GM12878 (cell line): Measurements from ENCODE around the gene CD180. TPM values are rescaled to one million over a fixed set of nuclear protein-coding genes. Genes with fewer than 3 reads are reported as not detected.

Experiments used
- ATAC-seq: fragments of 200-7000 bp; cut with Tn5 transposase; 3 replicates; pipeline ENCODE4 v1.9.1; 2020; ENCODE audit warnings: mild to moderate bottlenecking, moderate library complexity
- BruUV-seq: library from RNA; stranded (reverse); fragments of 400-500 nt; replicated peaks from 2 replicates; lab custom pipeline; 2021; lab: Mats Ljungman, UMichigan
- CTCF ChIA-PET: fragments of 300-600 bp; sonication (Branson Sonifier 250); formaldehyde crosslinking; extraction: SDS; loops from one replicate; lab custom pipeline; 2021; ENCODE audit warnings: inconsistent platforms; lab: Yijun Ruan, JAX
- POLR2A ChIA-PET: fragments of 350-600 bp; formaldehyde crosslinking; extraction: SDS; loops from one replicate; lab custom pipeline; 2021; ENCODE audit warnings: inconsistent platforms; lab: Charles Lee
- RAD21 ChIA-PET: fragments of 300-600 bp; sonication (Branson Sonifier 250); formaldehyde crosslinking; loops from one replicate; lab custom pipeline; 2023; ENCODE audit warnings: antibody characterized with exemption; ENCODE audit not compliant: unreplicated experiment; lab: Charles Lee
- SMC1A ChIA-PET: fragments of 300-600 bp; sonication (Branson Sonifier 250); formaldehyde crosslinking; loops from one replicate; lab custom pipeline; 2023; ENCODE audit not compliant: unreplicated experiment, uncharacterized antibody; lab: Charles Lee
- DNase-seq: peaks from one replicate; pipeline ENCODE4 v3.0.0-alpha.2; 2011; ENCODE audit warnings: low read depth, low spot score
- FAIRE-seq: peaks from 3 replicates; lab custom pipeline; 2011; peaks lifted over from hg19 to GRCh38; lab: Jason Lieb, UNC
- H2AFZ ChIP-seq: 2 replicates; pipeline ENCODE4 v1.6.0; 2011; ENCODE audit warnings: low read depth, low read length, control low read depth; ENCODE audit not compliant: control insufficient read depth
- H3K27ac ChIP-seq: 2 replicates; pipeline ENCODE4 v1.5.1; 2011; ENCODE audit warnings: control low read depth; ENCODE audit not compliant: control insufficient read depth, insufficient read depth
- H3K27me3 ChIP-seq, 2 experiments: replicated peaks in 1 of 2; 2 replicates each; pipeline versions ENCODE4 v1.6.0 to v1.6.1; 2011; ENCODE audit warnings: low read length in 1 of 2; ENCODE audit not compliant: control insufficient read depth in 2 of 2, insufficient read depth in 2 of 2
- H3K36me3 ChIP-seq, 2 experiments: 2 replicates each; pipeline ENCODE4 v1.5.1; 2011; ENCODE audit warnings: low read length in 1 of 2; ENCODE audit not compliant: control insufficient read depth in 2 of 2, insufficient read depth in 2 of 2
- H3K4me1 ChIP-seq: 2 replicates; pipeline ENCODE4 v1.6.1; 2011; ENCODE audit warnings: mild to moderate bottlenecking, low read length, moderate library complexity, mixed read lengths; ENCODE audit not compliant: control insufficient read depth, insufficient read depth
- H3K4me2 ChIP-seq: 2 replicates; pipeline ENCODE4 v1.6.0; 2011; ENCODE audit warnings: control low read depth; ENCODE audit not compliant: control insufficient read depth, insufficient read depth
- H3K4me3 ChIP-seq: fragments of 200-600 bp; sonication (generic); 2 replicates; pipeline ENCODE4 v1.5.1; 2016
- H3K79me2 ChIP-seq: 2 replicates; pipeline ENCODE4 v1.6.0; 2011; ENCODE audit warnings: low read length; ENCODE audit not compliant: control insufficient read depth, insufficient read depth
- H3K9ac ChIP-seq: 2 replicates; pipeline ENCODE4 v1.8.0; 2011; ENCODE audit warnings: low read length, control low read depth, mixed read lengths; ENCODE audit not compliant: control insufficient read depth, insufficient read depth
- H3K9me3 ChIP-seq: replicated peaks from 3 replicates; pipeline ENCODE4 v1.5.1; 2011; ENCODE audit warnings: mild to moderate bottlenecking, low read length; ENCODE audit not compliant: control insufficient read depth, insufficient read depth
- H4K20me1 ChIP-seq: 2 replicates; pipeline ENCODE4 v1.6.0; 2011; ENCODE audit not compliant: control insufficient read depth, insufficient read depth
- E2F8 ChIP-seq: fragments of 450-650 bp; IDR thresholded peaks from 2 replicates; pipeline ENCODE4 v1.6.1; 2018; ENCODE audit warnings: mild to moderate bottlenecking, low read depth, moderate library complexity; ENCODE audit not compliant: partially characterized antibody
- EGR1 ChIP-seq, 2 experiments: IDR thresholded peaks; 1 replicate in 1 of 2; 2 replicates in 1 of 2; pipeline ENCODE4 v1.6.1; 2011 to 2012; ENCODE audit warnings: low read depth in 2 of 2, low read length in 2 of 2, borderline replicate concordance in 1 of 2, mild to moderate bottlenecking in 1 of 2, moderate library complexity in 1 of 2
- ESRRA ChIP-seq: IDR thresholded peaks from 2 replicates; pipeline ENCODE4 v1.6.1; 2012; ENCODE audit warnings: mild to moderate bottlenecking, low read length, improper control_type of control experiment
- NFXL1 ChIP-seq: fragments of 450-650 bp; IDR thresholded peaks from 2 replicates; pipeline ENCODE4 v1.6.1; 2017; ENCODE audit warnings: antibody characterized with exemption, mild to moderate bottlenecking, borderline replicate concordance
- NKRF ChIP-seq: fragments of 450-650 bp; conservative IDR thresholded peaks from 2 replicates; pipeline ENCODE4 v1.6.1; 2017; ENCODE audit warnings: mild to moderate bottlenecking, moderate library complexity
- RAD51 ChIP-seq: fragments of 450-650 bp; IDR thresholded peaks from 2 replicates; pipeline ENCODE4 v1.6.1; 2016; ENCODE audit warnings: moderate library complexity, mild to moderate bottlenecking, inconsistent platforms
- SKIL ChIP-seq: fragments of 450-650 bp; IDR thresholded peaks from 2 replicates; pipeline ENCODE4 v1.6.1; 2017; ENCODE audit warnings: mild to moderate bottlenecking, low read depth, inconsistent platforms; ENCODE audit not compliant: poor library complexity, severe bottlenecking
- SMAD1 ChIP-seq: fragments of 450-650 bp; IDR thresholded peaks from 2 replicates; pipeline ENCODE4 v1.6.1; 2018; ENCODE audit warnings: mild to moderate bottlenecking, low read depth; ENCODE audit not compliant: partially characterized antibody
- ZNF274 ChIP-seq: IDR thresholded peaks from one replicate; pipeline ENCODE4 v1.8.0; 2011; ENCODE audit not compliant: insufficient read length, insufficient read depth
- ZNF592 ChIP-seq: fragments of 450-650 bp; IDR thresholded peaks from 2 replicates; pipeline ENCODE4 v1.6.1; 2017; ENCODE audit warnings: mild to moderate bottlenecking, moderate library complexity
- ZSCAN29 ChIP-seq: fragments of 450-650 bp; IDR thresholded peaks from 2 replicates; pipeline ENCODE4 v1.6.1; 2017; ENCODE audit warnings: mild to moderate bottlenecking, moderate library complexity
- WGBS: methylation state at CpG from one replicate; pipeline ENCODE4 v1.1.6; 2016; ENCODE audit warnings: low lambda C conversion rate; ENCODE audit not compliant: insufficient replicate concordance, insufficient coverage; ENCODE audit errors: missing lambda C conversion rate; 5-methylcytosine and 5-hydroxymethylcytosine counted together
- in situ Hi-C: fragments of 300-500 bp; cut with MboI; formaldehyde crosslinking; loops from 9 replicates; pipeline ENCODE4 v1.14.3; 2018; ENCODE audit warnings: mixed read lengths
- intact Hi-C: fragments of 100-400 bp; cut with micrococcal nuclease; formaldehyde crosslinking; loops from one replicate; pipeline ENCODE4 v1.14.2; 2022; ENCODE audit not compliant: unreplicated experiment
- polyA plus RNA-seq, 11 experiments: library from polyadenylated mRNA; depleted of rRNA in 4 of 11; unstranded in 6 of 11; stranded (reverse) in 5 of 11; fragments of >200 nt; fragmentation: Nextera tagmentation in 4 of 11; fragmentation: Illumina TruSeq in 1 of 11; extraction: Ambion mirVana in 4 of 11; extraction: Trizol in 1 of 11; gene quantifications; 1 replicate in 1 of 11; 2 replicates in 10 of 11; pipeline versions ENCODE4 v1.2.1 to v1.2.3, GENCODE V29; 2011 to 2016; ENCODE audit warnings: inconsistent platforms in 2 of 11, missing spikeins in 2 of 11, low read depth in 1 of 11
- total RNA-seq, 4 experiments: library from RNA; depleted of rRNA in 3 of 4; stranded (reverse); fragments of >200 nt in 3 of 4; fragmentation: Illumina TruSeq in 1 of 4; extraction: Trizol in 1 of 4; gene quantifications; 2 replicates each; pipeline versions ENCODE4 v1.2.1 to v1.2.3, GENCODE V29; 2013 to 2021

Gene CD180
- total and polyA plus RNA-seq, 10 of the 15 experiments (the other 5 are each of a cell fraction or from before 2014, with no cell fraction given), result 0.22 to 9.7 (median 2.9) TPM

GRCh38 chr5:67139030-67139429 is 57.6 kb downstream of the CD180 start:
- 81% methylated on average over 5 of the region's 5 CpGs for WGBS

More at GRCh38 chr5:67139030-67139429, 57.6 kb downstream of the CD180 start:
- TF ChIP-seq RAD51 (no peak), E2F8 (no peak), ESRRA (no peak), SKIL (no peak), SMAD1 (no peak), ZNF592 (no peak), NKRF (no peak), ZSCAN29 (no peak), ZNF274 (no peak), NFXL1 (no peak), EGR1 (IDR thresholded peaks at IDR 0.05; ENCODE audit: borderline replicate concordance in 1 of 2, low read depth in 2 of 2, low read length in 2 of 2) (no peak)
- H3K27me3 ChIP-seq, result no peaks in the 10 kb centered on the region; a peak in 1 of 4 replicates
- BruUV-seq, result no TSS peak
- ChIA-PET POLR2A (no interaction called here), SMC1A (no interaction called here), CTCF (interaction anchor here (1.1 kb wide), 1 partner anchor 324 kb away, joined by 4 read pairs; no protein-coding TSS in a partner anchor), RAD21 (no interaction called here)
- H2AFZ ChIP-seq, result no peak overlapping the region
- no peak overlapping the region for H3K27ac ChIP-seq
- H4K20me1 ChIP-seq, result no peaks in the 10 kb centered on the region
- DNase-seq (no peak), ATAC-seq (no peak), FAIRE-seq (no peak)
- no peaks in the 10 kb centered on the region for H3K4me1 ChIP-seq
- no peaks in the 10 kb centered on the region for H3K79me2 ChIP-seq
- H3K9ac ChIP-seq, result no peak overlapping the region
- H3K9me3 ChIP-seq, result no peaks in the 10 kb centered on the region
- no peaks in the 10 kb centered on the region for H3K36me3 ChIP-seq
- no peak overlapping the region for H3K4me3 ChIP-seq
- in situ Hi-C loops, result no loop called here
- intact Hi-C loops, result no loop called here
- H3K4me2 ChIP-seq, result no peak overlapping the region
